Hematopoietic multipotent progenitor cell treated with erythropoietin and hydrocortisone succinate and interleukin-3 and kit ligand, for 6 days (in vitro differentiated cells): ENCODE results near the gene KDM3B.
"Not testable (repeated sequence)": the region's sequence is repeated elsewhere in the genome, so short reads cannot be mapped to it uniquely, and the experiment has no call there.

Source experiments
- DNase-seq: peaks from one replicate; pipeline ENCODE4 v3.0.0-alpha.2; 2015

KDM3B gene

GRCh38 chr5:138468133-138468965 is 115.9 kb downstream of the KDM3B start:
- DNase-seq, result no peak

GRCh38 chr5:138468966-138469539 is 116.6 kb downstream of the KDM3B start:
- DNase-seq, result no peak

DNA sequence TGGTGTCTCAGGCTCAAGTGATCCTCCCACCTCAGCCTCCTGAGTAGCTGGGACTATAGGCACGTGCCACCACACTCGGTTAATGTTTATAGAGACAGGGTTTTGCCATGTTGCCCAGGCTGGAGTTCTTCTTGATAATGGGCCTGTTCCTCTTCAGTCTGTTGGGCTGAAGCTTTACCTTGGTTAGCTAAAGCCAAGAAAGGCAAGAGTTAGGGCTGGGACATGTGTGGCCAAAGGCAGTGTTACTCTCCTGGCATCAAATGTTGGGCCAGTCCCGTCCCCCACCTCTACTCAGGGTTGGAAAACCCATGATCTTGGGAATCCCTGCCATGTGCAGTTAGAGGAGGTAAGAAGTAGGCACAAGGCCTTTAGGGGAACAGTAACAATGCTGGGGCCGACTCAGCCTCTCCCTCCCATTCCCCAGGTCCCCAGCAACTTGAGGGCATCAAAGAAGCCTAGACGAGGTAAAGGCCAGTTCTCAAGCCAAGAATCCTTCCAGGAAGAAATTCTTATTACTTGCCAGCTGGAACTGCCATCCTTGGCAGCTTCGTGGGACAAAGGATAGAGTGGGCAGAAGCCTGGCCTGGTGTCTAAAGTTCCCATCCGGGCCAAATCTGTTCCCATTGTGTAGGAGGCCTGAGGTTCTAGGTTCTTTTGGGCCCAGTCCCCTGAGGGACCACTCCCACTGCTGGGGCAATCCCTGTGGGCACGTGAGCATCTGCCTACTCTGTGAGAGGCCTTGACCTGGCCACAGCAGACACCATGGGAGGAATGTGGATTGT is 117.2 kb downstream of the KDM3B start:
- DNase-seq, result no peak

DNA sequence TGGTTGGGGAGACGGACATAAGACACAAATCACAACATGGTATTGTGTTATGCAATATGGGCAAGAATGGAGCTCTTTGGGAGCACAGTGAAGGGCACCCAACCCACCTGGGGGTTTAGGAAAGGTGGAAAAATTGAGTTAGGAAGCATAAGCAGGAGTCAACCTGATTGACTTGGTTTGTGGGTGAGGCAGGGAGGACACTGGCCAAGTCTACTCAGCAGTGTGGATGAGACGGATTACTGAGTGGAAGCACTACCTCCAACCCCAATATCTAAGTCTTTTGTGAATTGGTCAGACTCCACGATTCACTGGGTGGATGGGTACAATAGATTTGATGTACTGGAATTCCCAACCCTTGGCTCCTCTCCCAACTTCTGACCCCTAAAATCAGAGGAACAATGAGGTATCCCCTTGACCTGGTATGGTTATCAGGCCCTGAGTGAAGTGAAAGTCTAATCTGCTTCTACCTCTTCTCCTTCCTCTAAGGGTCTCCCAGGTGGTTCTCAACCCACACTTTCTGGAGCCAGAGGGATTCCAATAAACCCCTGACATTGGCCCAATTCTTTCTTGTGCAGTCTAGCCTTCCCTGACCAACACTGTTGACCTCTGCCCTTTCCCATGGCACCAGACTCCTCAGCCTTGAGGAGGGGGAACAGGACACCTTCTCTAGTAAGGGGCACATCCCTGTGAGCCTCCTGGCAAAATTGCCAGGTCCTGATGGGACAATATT is 118.0 kb downstream of the KDM3B start:
- DNase-seq, result no peak

- DNase-seq, result no peak
Observed at GRCh38 chr5:138471052-138471361, 118.5 kb downstream of the KDM3B start.

GRCh38 chr5:138472353-138472752 is 119.9 kb downstream of the KDM3B start:
- DNase-seq, result no peak

DNA sequence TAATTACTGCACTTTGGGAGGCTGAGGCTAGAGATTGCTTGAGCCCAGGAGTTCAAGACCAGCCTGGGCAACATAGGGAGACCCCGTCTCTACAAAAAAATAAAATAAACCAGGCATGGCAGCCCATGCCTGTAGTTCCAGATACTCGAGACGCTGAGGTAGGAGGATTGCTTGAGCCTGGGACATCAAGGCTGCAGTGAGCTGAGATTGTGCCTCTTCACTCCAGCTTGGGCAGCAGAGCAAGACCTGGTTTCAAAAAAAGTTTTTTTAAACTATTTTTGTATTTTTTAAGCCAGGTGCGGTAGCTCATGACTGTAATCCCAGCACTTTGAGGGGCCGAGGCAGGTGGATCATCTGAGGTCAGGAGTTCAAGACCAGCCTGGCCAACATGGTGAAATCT is 120.7 kb downstream of the KDM3B start:
- not testable (repeated sequence) for DNase-seq

GRCh38 chr5:138476918-138477317 is 124.4 kb downstream of the KDM3B start:
- DNase-seq, result no peak

- DNase-seq, result no peak
Observed at GRCh38 chr5:138482638-138483037, 130.2 kb downstream of the KDM3B start.
